K562 (cell line): Measurements from ENCODE around the gene TAPBPL. TPM values are rescaled to one million over a fixed set of nuclear protein-coding genes. Genes with fewer than 3 reads are reported as not detected.

ENCODE experiments used
- ARID2 ChIP-seq: fragments of 450-650 bp; IDR thresholded peaks from 2 replicates; pipeline ENCODE4 v1.6.1; 2017; ENCODE audit warnings: antibody characterized with exemption, mild to moderate bottlenecking
- GTF2B ChIP-seq: IDR thresholded peaks from 2 replicates; pipeline ENCODE4 v1.6.1; 2011; ENCODE audit not compliant: insufficient read length; ENCODE audit errors: extremely low read depth
- KAT7 ChIP-seq: sonication (generic); formaldehyde crosslinking; IDR thresholded peaks from 2 replicates; pipeline ENCODE4 v1.8.0; 2022; ENCODE audit warnings: missing genetic modification reagents, mild to moderate bottlenecking, borderline replicate concordance
- MYC ChIP-seq, 2 experiments: fragments of 250-450 bp in 1 of 2; sonication (Bioruptor Pico) in 1 of 2; IDR thresholded peaks; 2 replicates each; pipeline versions ENCODE4 v1.5.1 to v1.6.1; 2012 to 2021; ENCODE audit warnings: low read depth in 2 of 2, borderline replicate concordance in 1 of 2, improper control_type of control experiment in 1 of 2, low read length in 1 of 2, mild to moderate bottlenecking in 1 of 2, moderate library complexity in 1 of 2
- NELFE ChIP-seq: IDR thresholded peaks from 2 replicates; pipeline ENCODE4 v1.6.1; 2011; ENCODE audit warnings: mild to moderate bottlenecking; ENCODE audit not compliant: insufficient read depth, insufficient read length
- NR2F6 ChIP-seq: fragments of 450-650 bp; formaldehyde crosslinking; IDR thresholded peaks from 2 replicates; pipeline ENCODE4 v1.4.0; 2020; ENCODE audit warnings: mild to moderate bottlenecking
- SMAD1 ChIP-seq: fragments of 150-350 bp; IDR thresholded peaks from 2 replicates; pipeline ENCODE4 v1.6.1; 2014; ENCODE audit warnings: low read length, low read depth; ENCODE audit not compliant: partially characterized antibody
- STAG1 ChIP-seq: sonication (generic); formaldehyde crosslinking; IDR thresholded peaks from 2 replicates; pipeline ENCODE4 v1.5.0; 2020; ENCODE audit warnings: missing genetic modification reagents, borderline replicate concordance
- TFAM ChIP-seq: fragments of 250-450 bp; sonication (Bioruptor Pico); conservative IDR thresholded peaks from 2 replicates; pipeline ENCODE4 v1.5.0; 2021; ENCODE audit warnings: mild to moderate bottlenecking, moderate library complexity
- ZNF23 ChIP-seq: fragments of 250-450 bp; sonication (Bioruptor Pico); IDR thresholded peaks from 2 replicates; pipeline ENCODE4 v1.4.0; 2020; ENCODE audit warnings: mild to moderate bottlenecking
- ZNF24 ChIP-seq: fragments of 450-650 bp; IDR thresholded peaks from 2 replicates; pipeline ENCODE4 v1.6.1; 2016
- polyA plus RNA-seq, 8 experiments: library from polyadenylated mRNA; depleted of rRNA in 4 of 8; stranded (reverse) in 5 of 8; unstranded in 3 of 8; fragments of >200 nt; fragmentation: Nextera tagmentation in 2 of 8; fragmentation: Illumina TruSeq in 1 of 8; extraction: Ambion mirVana in 2 of 8; extraction: Trizol in 1 of 8; gene quantifications; 2 replicates each; pipeline versions ENCODE4 v1.2.1 to v1.2.3, GENCODE V29; 2011 to 2014; ENCODE audit warnings: inconsistent platforms in 1 of 8, missing spikeins in 1 of 8
- total RNA-seq, 7 experiments: library from RNA; depleted of rRNA in 6 of 7; stranded (reverse); fragments of >200 nt in 6 of 7; fragmentation: Illumina TruSeq in 2 of 7; extraction: Trizol in 2 of 7; gene quantifications; 2 replicates each; pipeline versions ENCODE4 v1.2.1 to v1.2.3, GENCODE V29; 2011 to 2021; ENCODE audit warnings: low replicate concordance in 1 of 7
- TF ChIP-seq, protein P1 (sequence below): sonication (generic); formaldehyde crosslinking; IDR thresholded peaks from 2 replicates; pipeline ENCODE4 v1.8.0; 2022; ENCODE audit warnings: missing genetic modification reagents, mild to moderate bottlenecking, borderline replicate concordance
- TF ChIP-seq, protein P2 (sequence below): fragments of 450-650 bp; formaldehyde crosslinking; IDR thresholded peaks from 2 replicates; pipeline ENCODE4 v1.4.0; 2020; ENCODE audit warnings: mild to moderate bottlenecking, mixed read lengths
- TF ChIP-seq, protein P3 (sequence below): sonication (generic); formaldehyde crosslinking; IDR thresholded peaks from 2 replicates; pipeline ENCODE4 v1.8.0; 2023; ENCODE audit warnings: mild to moderate bottlenecking, missing genetic modification reagents

Gene TAPBPL
- total and polyA plus RNA-seq, 9 of the 15 experiments (the other 6 are each of a cell fraction or from before 2014, with no cell fraction given) = 0.29 to 1.6 (median 0.45) TPM

DNA sequence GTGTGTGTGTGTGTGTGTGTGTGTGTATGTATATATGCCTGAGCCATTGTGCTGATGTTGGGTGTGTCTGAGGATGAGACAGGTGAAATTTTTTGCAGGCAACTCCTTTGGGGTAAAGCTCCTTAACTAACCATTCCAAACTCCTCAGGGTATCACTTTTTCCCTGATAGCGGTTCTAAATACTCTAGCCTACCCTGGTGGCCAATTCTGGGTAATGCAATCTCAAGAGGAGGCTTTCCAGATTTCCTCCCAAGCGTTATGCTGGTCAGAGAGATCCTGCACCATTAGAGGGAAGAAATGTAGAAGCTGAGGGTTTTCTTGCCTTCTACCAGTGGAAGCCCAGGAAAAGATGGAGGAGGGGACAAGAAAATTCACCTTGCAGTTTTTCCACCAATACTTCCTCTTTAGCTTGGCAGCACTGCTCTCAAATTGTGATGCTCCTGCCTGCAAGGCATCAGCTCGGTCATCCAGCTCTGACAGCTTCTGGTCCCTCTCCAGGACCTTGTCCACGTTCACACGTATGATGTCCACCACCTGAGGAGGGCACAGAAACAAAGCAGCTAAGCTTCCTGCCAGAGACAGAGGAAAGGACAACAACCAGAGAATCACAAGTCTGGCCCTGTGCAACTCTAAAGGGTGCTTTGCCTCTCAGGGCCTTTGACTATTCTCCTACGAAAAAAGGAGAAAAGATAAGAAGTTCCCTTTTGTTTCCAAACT, 13.8 kb downstream of the TAPBPL start (continued):
- no peak for TF ChIP-seq SMAD1
- no peak; the same call in 1 of the 2 replicates for TF ChIP-seq STAG1 (CRISPR knock-in tag)
- no peak for TF ChIP-seq ZNF23 (CRISPR knock-in tag)
- no peak for TF ChIP-seq MYC (IDR thresholded peaks at IDR 0.05; ENCODE audit: low read depth, low read length)
- no peak for TF ChIP-seq MYC (CRISPR knock-in tag; IDR thresholded peaks at IDR 0.05; ENCODE audit: borderline replicate concordance, low read depth)
- TF ChIP-seq TFAM = no peak
- TF ChIP-seq, protein P1, sequence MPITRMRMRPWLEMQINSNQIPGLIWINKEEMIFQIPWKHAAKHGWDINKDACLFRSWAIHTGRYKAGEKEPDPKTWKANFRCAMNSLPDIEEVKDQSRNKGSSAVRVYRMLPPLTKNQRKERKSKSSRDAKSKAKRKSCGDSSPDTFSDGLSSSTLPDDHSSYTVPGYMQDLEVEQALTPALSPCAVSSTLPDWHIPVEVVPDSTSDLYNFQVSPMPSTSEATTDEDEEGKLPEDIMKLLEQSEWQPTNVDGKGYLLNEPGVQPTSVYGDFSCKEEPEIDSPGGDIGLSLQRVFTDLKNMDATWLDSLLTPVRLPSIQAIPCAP (CRISPR knock-in tag) = no peak
- TF ChIP-seq, protein P2, sequence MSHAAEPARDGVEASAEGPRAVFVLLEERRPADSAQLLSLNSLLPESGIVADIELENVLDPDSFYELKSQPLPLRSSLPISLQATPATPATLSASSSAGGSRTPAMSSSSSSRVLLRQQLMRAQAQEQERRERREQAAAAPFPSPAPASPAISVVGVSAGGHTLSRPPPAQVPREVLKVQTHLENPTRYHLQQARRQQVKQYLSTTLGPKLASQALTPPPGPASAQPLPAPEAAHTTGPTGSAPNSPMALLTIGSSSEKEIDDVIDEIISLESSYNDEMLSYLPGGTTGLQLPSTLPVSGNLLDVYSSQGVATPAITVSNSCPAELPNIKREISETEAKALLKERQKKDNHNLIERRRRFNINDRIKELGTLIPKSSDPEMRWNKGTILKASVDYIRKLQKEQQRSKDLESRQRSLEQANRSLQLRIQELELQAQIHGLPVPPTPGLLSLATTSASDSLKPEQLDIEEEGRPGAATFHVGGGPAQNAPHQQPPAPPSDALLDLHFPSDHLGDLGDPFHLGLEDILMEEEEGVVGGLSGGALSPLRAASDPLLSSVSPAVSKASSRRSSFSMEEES = no peak
- peak; percentile 45; the same call in 1 of the 2 replicates for TF ChIP-seq ARID2
- TF ChIP-seq, protein P3, sequence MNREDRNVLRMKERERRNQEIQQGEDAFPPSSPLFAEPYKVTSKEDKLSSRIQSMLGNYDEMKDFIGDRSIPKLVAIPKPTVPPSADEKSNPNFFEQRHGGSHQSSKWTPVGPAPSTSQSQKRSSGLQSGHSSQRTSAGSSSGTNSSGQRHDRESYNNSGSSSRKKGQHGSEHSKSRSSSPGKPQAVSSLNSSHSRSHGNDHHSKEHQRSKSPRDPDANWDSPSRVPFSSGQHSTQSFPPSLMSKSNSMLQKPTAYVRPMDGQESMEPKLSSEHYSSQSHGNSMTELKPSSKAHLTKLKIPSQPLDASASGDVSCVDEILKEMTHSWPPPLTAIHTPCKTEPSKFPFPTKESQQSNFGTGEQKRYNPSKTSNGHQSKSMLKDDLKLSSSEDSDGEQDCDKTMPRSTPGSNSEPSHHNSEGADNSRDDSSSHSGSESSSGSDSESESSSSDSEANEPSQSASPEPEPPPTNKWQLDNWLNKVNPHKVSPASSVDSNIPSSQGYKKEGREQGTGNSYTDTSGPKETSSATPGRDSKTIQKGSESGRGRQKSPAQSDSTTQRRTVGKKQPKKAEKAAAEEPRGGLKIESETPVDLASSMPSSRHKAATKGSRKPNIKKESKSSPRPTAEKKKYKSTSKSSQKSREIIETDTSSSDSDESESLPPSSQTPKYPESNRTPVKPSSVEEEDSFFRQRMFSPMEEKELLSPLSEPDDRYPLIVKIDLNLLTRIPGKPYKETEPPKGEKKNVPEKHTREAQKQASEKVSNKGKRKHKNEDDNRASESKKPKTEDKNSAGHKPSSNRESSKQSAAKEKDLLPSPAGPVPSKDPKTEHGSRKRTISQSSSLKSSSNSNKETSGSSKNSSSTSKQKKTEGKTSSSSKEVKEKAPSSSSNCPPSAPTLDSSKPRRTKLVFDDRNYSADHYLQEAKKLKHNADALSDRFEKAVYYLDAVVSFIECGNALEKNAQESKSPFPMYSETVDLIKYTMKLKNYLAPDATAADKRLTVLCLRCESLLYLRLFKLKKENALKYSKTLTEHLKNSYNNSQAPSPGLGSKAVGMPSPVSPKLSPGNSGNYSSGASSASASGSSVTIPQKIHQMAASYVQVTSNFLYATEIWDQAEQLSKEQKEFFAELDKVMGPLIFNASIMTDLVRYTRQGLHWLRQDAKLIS (CRISPR knock-in tag) = no peak
- TF ChIP-seq GTF2B = no peak
- no peak for TF ChIP-seq NELFE
- no peak for TF ChIP-seq NR2F6 (CRISPR knock-in tag)
- peak; percentile 20; the same call in 1 of the 2 replicates for TF ChIP-seq ZNF24
- TF ChIP-seq KAT7 (CRISPR knock-in tag) = no peak
